Activated T-helper 17 cell treated with anti-CD3 and anti-CD28 coated beads, Interleukin-2, amount 50 U/mL, for 72 hours (primary cell): ENCODE data around the gene TACC2. TPM values are rescaled to one million over a fixed set of nuclear protein-coding genes. Genes with fewer than 3 reads are reported as not detected.

Experiments
- ATAC-seq: fragments of 150-1000 bp; cut with Tn5 transposase; replicated peaks from 2 replicates; pipeline ENCODE4 v1.10.0; 2021; ENCODE audit warnings: mild to moderate bottlenecking, moderate library complexity
- H3K27ac Mint-ChIP-seq: one replicate; pipeline ENCODE4 v1.8.0; 2022; ENCODE audit warnings: mixed read lengths
- H3K27me3 Mint-ChIP-seq: one replicate; pipeline ENCODE4 v1.8.0; 2022; ENCODE audit warnings: mixed read lengths
- H3K36me3 Mint-ChIP-seq: one replicate; pipeline ENCODE4 v1.8.0; 2022; ENCODE audit warnings: low read depth, mild to moderate bottlenecking, mixed read lengths
- H3K4me1 Mint-ChIP-seq: one replicate; pipeline ENCODE4 v1.8.0; 2022; ENCODE audit warnings: mixed read lengths
- H3K4me3 Mint-ChIP-seq: one replicate; pipeline ENCODE4 v1.8.0; 2022; ENCODE audit warnings: mild to moderate bottlenecking, mixed read lengths
- H3K9me3 Mint-ChIP-seq: one replicate; pipeline ENCODE4 v1.8.0; 2022; ENCODE audit warnings: mixed read lengths
- total RNA-seq, 2 donors: library from RNA; stranded (reverse); gene quantifications; one replicate each; pipeline ENCODE4 v1.2.3, GENCODE V29; 2022

The TACC2 gene
- total RNA-seq, 2 donors from 2014 or later, result not detected

DNA sequence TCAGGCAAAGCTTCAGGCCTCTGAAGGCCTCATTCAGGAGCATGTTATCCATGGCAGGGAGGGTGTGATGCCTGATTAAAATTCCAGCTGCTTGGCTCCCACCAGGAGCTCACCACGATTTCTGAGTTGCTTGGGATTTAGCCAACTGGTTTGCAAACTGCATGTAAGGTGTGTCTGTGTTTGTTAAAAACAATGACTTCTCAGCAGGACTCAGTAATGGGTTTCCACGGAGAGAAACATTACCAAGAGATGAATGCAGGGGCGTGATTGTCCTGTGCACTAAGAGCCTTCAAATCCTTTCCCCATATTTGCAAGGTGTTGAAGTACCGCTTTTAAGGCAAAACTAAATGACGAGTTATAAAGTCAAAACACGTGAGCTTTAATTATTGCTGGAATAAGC lies 193.3 kb downstream of the TACC2 start:
- no peak overlapping the region for H3K4me3 Mint-ChIP-seq
- H3K4me1 Mint-ChIP-seq, result no peaks in the 10 kb centered on the region
- no peaks in the 10 kb centered on the region for H3K36me3 Mint-ChIP-seq
- H3K9me3 Mint-ChIP-seq, result no peaks in the 10 kb centered on the region
- ATAC-seq, result no peak
- no peak overlapping the region for H3K27ac Mint-ChIP-seq
- peaks cover 15% of the 10 kb centered on the region for H3K27me3 Mint-ChIP-seq

DNA sequence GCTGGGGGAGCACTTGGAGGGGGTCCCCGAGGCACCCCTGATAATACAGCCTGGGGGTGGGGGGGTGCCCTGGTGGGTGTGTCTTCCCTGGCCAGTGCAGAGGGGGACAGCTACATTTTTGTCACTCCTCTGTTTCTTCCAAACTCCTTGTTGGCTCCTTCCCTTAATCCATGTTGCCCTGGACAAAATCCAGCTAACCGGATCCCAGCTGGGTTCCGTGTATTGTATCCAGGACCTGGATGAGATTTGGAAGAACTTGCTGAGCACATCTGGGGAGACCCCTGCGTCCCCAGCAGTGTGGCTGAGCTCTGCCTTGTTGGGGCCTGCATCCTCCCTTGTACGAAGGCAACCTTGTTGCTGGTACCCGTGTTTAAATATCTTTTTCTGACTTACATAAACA lies 195.3 kb downstream of the TACC2 start:
- Mint-ChIP-seq H3K27me3 (peaks cover 14% of the 10 kb centered on the region), H3K9me3 (no peaks in the 10 kb centered on the region), H3K4me3 (no peak overlapping the region), H3K4me1 (no peaks in the 10 kb centered on the region), H3K36me3 (no peaks in the 10 kb centered on the region), H3K27ac (no peak overlapping the region)
- ATAC-seq, result no peak

DNA sequence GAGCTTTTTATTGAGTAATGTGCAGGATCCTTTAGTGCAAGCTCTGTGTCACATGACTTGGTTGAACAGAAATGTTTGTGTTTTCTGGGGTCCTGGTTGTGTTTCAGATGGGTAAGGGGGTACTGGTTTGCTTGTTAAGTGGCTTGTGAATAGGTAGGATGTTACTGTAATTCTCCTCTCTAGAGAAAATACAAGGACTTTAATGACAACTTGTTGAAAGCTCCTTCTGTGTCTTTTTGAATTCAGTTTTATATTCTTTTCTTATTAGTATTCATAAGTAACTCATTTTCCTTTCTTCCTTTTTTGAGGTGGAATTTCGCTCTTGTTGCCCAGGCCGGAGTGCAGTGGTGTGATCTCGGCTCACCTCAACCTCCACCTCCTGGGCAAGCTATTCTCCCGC lies 196.7 kb downstream of the TACC2 start:
- Mint-ChIP-seq H3K27me3 (peaks cover 13% of the 10 kb centered on the region), H3K4me3 (no peak overlapping the region), H3K9me3 (no peaks in the 10 kb centered on the region), H3K4me1 (no peaks in the 10 kb centered on the region), H3K27ac (no peak overlapping the region), H3K36me3 (no peaks in the 10 kb centered on the region)
- no peak for ATAC-seq

DNA sequence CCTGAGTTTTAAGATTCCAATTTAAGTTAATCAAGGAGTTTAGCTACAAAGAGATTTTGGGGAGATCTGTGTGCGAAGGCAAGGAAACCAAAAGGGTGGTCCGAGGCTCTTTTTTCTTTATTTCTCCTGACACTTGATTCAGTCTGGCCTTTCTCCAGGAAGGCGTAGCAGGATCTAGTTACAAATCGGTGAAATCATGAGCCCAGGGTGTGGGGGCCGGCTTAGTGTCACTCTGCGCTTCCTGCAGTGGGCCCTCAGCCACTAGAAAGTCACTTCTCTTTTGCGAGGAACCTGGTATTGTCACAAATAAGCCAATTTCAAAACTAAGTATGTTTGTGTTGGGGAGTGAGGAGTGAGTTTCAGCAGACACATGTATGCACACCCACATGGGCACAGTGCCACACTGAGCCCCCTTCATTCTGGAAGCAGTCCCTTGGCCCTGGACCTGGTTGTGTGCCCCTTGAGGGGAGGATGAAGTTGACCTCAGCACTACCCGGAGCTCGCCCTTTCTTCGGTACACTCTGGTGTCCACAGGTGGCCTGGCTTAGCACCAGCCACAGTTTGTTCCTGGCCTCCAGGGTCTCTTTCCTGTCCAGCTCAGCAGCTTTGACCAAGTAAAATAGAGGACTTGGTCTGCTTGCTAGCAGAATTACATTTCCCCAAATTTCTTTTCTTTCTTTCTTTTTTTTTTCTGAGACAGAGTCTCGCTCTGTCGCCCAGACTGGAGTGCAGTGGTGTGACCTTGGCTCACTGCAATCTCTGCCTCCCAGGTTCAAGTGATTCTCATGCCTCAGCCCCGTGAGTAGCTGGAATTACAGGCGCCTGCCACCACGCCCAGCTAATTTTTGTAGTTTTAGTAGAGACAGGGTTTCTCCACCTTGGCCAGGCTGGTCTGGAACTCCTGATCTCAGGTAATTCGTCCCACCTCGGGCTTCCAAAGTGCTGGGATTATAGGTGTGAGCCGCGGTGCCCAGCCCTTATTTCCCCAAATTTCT lies 198.2 kb downstream of the TACC2 start:
- H3K36me3 Mint-ChIP-seq, result no peaks in the 10 kb centered on the region
- H3K27me3 Mint-ChIP-seq, result peaks cover 13% of the 10 kb centered on the region
- no peaks in the 10 kb centered on the region for H3K9me3 Mint-ChIP-seq
- H3K4me1 Mint-ChIP-seq, result no peaks in the 10 kb centered on the region
- H3K4me3 Mint-ChIP-seq, result no peak overlapping the region
- no peak overlapping the region for H3K27ac Mint-ChIP-seq
- no peak for ATAC-seq

DNA sequence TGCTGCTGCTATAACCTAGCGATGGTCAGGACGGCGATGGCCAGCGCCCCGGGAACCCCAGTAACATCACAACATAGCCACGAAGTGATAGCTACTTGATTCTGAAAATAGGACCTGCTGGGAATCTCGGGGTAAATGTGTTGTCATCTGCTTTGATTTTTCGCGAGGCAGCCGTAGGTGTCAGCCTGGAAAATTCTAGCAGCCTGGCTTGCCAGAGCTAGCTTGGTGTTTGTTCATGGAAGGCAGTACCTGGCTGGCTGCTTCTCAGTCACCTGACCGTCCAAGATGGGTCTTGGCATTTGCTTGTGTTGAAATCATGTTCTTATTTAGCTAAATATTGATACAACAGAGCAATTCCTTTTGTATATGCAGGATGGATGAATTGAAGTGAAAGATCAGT lies 199.7 kb downstream of the TACC2 start:
- no peaks in the 10 kb centered on the region for H3K9me3 Mint-ChIP-seq
- no peak overlapping the region for H3K4me3 Mint-ChIP-seq
- no peak for ATAC-seq
- peaks cover 14% of the 10 kb centered on the region for H3K27me3 Mint-ChIP-seq
- no peaks in the 10 kb centered on the region for H3K36me3 Mint-ChIP-seq
- H3K4me1 Mint-ChIP-seq, result no peaks in the 10 kb centered on the region
- no peak overlapping the region for H3K27ac Mint-ChIP-seq

DNA sequence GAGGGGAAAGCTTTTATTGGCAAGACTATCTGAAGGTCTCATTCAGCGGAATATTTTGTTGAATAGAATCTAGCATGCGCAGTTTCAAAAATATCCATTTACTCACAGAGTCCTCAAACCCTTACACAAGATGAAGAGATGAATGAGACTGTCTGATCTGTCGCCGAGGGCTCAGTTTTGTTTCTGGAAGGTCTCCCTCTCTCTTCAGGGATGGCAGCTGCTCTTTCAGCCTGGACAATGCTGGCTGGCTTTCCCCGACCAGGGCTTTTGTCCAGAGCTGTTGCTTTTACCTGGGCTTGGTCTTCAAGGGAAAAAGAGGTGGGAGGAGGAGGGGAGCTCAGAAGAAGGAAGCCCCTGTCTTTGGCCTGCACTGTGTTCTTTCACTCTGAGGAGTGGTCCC lies 200.2 kb downstream of the TACC2 start:
- no peak overlapping the region for H3K4me3 Mint-ChIP-seq
- no peak for ATAC-seq
- no peaks in the 10 kb centered on the region for H3K9me3 Mint-ChIP-seq
- no peaks in the 10 kb centered on the region for H3K36me3 Mint-ChIP-seq
- no peak overlapping the region for H3K27ac Mint-ChIP-seq
- peaks cover 14% of the 10 kb centered on the region for H3K27me3 Mint-ChIP-seq
- H3K4me1 Mint-ChIP-seq, result no peaks in the 10 kb centered on the region

DNA sequence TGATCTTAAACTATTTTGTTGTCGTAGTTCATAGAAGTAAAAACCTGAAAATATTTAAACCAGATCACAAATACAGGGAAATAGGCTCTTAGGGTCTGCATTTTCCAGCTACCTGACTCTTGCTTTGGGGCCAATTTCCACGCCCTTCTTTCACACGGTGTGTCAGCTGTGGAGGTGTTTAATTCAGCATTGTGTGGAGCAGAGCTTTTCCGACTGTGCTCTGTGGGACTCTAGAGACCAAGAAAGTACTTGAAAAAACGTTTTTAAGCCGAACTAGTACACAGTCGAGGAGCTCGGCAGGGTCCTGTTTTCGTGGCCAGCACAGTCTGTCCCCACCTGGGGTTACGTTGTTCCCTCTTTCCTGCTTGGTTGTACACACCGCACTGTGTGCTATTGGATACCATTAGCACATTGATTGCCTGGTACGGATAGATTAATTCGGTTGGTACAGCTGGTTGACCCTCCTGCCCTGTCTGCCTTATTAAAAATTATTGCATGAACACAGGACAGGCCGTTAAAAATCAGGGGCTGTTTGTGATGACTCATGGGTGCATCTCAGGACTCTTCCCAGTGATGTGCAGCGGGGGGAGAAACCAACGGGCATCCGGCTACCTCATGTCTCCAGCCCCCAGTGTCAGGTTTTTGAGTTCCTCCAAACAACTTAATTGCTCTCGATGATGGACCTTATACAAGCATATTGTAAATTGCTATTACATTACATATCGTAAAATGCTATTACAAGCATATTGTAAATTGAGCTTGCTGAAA lies 201.4 kb downstream of the TACC2 start:
- no peak for ATAC-seq
- H3K27me3 Mint-ChIP-seq, result peaks cover 14% of the 10 kb centered on the region
- H3K9me3 Mint-ChIP-seq, result no peaks in the 10 kb centered on the region
- H3K4me3 Mint-ChIP-seq, result no peak overlapping the region
- no peaks in the 10 kb centered on the region for H3K4me1 Mint-ChIP-seq
- H3K27ac Mint-ChIP-seq, result no peak overlapping the region
- H3K36me3 Mint-ChIP-seq, result no peaks in the 10 kb centered on the region

DNA sequence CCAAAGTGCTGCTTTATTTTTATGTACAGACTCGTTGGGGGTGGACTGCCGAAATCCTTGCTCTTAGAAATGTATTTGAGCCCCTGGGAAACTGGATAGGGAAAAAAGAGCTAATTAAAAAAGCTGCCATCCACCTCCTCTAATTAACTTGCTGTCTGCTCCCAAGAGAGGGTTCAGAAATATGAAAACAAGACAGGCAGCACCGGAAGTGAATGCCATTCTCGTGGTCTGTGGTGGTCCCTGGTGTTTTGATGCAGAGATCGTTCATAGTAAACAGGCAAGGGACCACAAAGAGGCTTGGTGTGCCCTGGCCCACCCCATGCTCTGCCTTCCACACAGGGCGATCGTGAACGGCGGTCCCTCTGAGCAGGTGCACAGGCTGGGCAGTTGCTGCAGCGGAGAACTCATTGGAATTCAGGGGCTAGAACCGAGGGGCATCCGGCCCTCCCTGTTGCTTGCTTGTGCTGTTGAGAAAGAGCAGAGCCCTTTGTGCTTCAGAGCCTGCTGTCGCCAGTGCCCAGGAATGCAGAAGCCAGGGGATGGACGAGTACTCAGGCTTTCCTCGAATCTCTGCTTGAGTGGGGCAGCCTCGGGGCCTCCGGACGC lies 203.1 kb downstream of the TACC2 start:
- no peaks in the 10 kb centered on the region for H3K36me3 Mint-ChIP-seq

DNA sequence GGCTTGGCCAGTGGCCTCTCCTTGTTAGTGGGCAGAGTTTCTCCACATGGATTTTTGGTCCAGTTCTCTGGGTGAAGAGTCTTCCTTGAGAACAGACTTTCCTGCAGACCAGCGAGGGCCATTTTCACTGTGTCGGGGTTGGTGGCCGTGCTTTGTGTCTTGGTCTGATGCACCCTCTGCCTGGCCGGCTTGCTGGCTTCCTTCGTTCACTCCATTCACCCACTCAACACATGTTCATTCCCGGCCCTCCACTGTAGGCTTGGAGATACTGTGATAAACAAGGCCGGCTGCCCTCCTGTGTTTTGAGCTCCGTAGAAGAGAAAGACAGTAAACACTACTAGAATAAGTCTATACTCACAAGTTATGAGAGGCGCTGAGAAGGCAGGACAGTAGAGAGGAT lies 205.3 kb downstream of the TACC2 start:
- Mint-ChIP-seq H3K27ac (no peak overlapping the region), H3K4me1 (no peaks in the 10 kb centered on the region), H3K27me3 (peaks cover 11% of the 10 kb centered on the region), H3K4me3 (no peak overlapping the region), H3K36me3 (no peaks in the 10 kb centered on the region), H3K9me3 (no peaks in the 10 kb centered on the region)
- ATAC-seq, result no peak

More for the DNA sequence above, 203.1 kb downstream of the TACC2 start:
- no peak for ATAC-seq
- no peak overlapping the region for H3K27ac Mint-ChIP-seq
- H3K9me3 Mint-ChIP-seq, result no peaks in the 10 kb centered on the region
- H3K4me3 Mint-ChIP-seq, result no peak overlapping the region
- H3K27me3 Mint-ChIP-seq, result peaks cover 11% of the 10 kb centered on the region
- H3K4me1 Mint-ChIP-seq, result no peaks in the 10 kb centered on the region

DNA sequence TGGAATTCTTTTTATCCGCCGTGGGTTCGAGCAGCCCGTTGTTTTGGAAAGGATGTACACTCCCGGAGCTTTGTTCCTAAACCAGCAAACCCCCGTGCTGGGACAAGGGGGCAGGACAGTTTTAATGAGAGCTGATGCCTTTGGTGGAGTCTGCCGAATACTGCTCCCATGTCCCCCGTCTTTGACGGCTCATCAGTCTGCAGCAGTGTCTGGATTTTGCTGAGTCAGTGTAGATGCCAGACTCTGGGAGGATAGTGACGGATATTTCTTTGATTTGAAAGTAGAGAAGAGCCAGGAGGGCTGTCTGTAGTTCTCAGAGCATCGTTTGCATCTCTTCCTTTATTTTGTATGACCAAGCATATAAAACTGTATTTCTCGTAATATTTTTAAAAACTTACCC lies 207.3 kb downstream of the TACC2 start:
- Mint-ChIP-seq H3K9me3 (no peaks in the 10 kb centered on the region), H3K4me1 (no peaks in the 10 kb centered on the region), H3K27me3 (peaks cover 11% of the 10 kb centered on the region), H3K27ac (no peak overlapping the region), H3K4me3 (no peak overlapping the region), H3K36me3 (no peaks in the 10 kb centered on the region)
- ATAC-seq, result no peak

DNA sequence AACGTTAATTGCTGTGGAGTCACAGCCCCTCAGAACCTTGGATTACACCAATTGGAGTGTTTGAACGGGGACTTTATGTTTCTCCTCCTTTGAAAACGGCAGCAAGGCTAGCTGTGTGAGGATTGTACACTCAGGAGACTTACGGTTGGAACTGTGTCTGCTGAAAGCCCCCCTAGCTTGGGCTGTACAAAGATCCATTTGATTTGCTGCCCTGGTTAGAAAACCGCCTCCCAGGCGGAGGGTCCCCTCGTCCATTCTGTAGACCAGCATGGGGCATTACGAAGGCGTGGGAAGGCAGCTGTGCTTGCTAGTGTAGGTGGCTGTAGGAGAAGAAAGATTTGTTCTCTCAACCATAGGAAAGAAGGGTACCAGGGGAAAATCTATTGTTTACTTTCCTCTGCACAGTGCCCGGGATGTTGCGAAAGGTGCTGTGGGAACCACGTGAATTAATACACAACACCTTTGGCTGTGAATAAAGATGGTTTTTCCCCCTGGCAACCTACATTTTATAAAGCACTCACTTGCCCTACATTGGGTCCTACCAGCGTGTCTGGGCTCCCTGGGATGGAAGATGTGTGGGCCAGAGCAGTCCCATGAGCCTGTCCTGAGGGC lies 208.8 kb downstream of the TACC2 start:
- H3K4me3 Mint-ChIP-seq, result no peak overlapping the region
- H3K4me1 Mint-ChIP-seq, result no peaks in the 10 kb centered on the region
- H3K27me3 Mint-ChIP-seq, result peaks cover 7% of the 10 kb centered on the region
- ATAC-seq, result no peak
- H3K36me3 Mint-ChIP-seq, result no peaks in the 10 kb centered on the region
- H3K9me3 Mint-ChIP-seq, result no peaks in the 10 kb centered on the region
- H3K27ac Mint-ChIP-seq, result no peak overlapping the region

DNA sequence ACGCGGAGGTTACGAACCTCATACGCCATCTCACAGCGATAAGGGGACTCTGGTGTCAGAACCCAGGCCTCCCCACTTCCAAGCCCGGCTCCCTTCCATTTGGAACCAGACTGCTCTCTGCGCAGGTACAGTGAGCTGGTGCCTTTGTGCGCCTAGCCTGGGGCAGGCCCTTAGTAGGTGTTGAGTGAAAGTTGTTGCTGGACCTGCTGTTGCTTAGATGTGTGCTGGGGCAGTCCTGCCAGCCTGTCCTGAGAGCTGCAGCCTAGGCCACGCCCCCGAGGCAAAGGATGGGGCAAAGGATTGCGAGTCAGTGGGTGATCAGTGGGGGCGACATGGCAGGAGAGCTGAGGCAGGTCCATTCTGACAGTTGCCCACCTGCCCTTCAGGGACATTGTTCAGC lies 209.7 kb downstream of the TACC2 start:
- ATAC-seq, result no peak
- H3K27ac Mint-ChIP-seq, result no peak overlapping the region
- H3K4me3 Mint-ChIP-seq, result no peak overlapping the region
- H3K36me3 Mint-ChIP-seq, result no peaks in the 10 kb centered on the region
- peaks cover 4% of the 10 kb centered on the region for H3K27me3 Mint-ChIP-seq
- no peaks in the 10 kb centered on the region for H3K9me3 Mint-ChIP-seq
- H3K4me1 Mint-ChIP-seq, result no peaks in the 10 kb centered on the region

DNA sequence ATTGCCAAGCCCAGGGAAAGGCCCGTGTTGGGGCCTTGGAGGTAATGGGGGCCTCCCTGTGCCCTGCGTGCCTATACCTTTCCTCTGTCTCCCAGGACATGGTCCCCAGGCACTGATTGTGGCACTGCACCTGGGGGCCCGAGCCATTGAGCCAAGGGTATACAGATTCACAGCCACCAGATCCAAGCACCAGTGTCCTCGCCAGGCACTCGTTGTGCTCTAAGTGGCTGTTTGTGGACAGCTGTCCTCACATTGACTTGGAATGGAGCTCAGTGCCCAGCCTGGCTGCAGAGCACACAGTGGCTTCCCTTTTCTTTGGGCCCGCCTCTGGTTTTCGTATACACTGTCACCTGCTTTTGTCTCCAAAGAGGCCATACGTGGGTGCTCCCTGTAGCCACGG lies 210.1 kb downstream of the TACC2 start:
- no peaks in the 10 kb centered on the region for H3K9me3 Mint-ChIP-seq
- H3K4me1 Mint-ChIP-seq, result no peaks in the 10 kb centered on the region
- ATAC-seq, result no peak
- peaks cover 4% of the 10 kb centered on the region for H3K27me3 Mint-ChIP-seq
- no peaks in the 10 kb centered on the region for H3K36me3 Mint-ChIP-seq
- no peak overlapping the region for H3K4me3 Mint-ChIP-seq
- H3K27ac Mint-ChIP-seq, result no peak overlapping the region

DNA sequence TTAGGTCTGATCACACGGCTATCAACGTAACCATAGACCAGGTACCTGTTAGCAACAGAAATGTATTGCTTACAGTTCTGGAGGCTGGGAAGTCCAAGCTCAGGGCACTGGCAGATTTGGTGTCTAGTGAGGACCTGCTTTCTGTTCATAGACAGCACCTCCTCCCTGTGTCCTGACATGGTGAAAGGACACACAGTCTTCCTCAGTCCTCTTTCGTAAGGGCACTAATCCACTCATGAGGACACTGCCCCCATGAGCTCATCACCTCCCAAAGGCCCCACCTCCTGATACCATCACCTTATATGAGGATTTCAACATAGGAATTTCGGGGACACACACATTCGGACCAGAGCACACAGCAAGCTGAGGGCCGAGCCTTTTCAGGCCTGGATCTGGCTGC lies 210.7 kb downstream of the TACC2 start:
- Mint-ChIP-seq H3K36me3 (no peaks in the 10 kb centered on the region), H3K4me3 (no peak overlapping the region), H3K4me1 (no peaks in the 10 kb centered on the region), H3K9me3 (no peaks in the 10 kb centered on the region), H3K27me3 (peaks cover 4% of the 10 kb centered on the region), H3K27ac (no peak overlapping the region)
- no peak for ATAC-seq
